Fibroblast of villous mesenchyme (primary cell): ENCODE measurements around the gene FFAR2. TPM values are rescaled to one million over a fixed set of nuclear protein-coding genes. Genes with fewer than 3 reads are reported as not detected.

ENCODE experiments used
- DNase-seq: peaks from one replicate; pipeline ENCODE4 v3.0.0-alpha.2; 2010; ENCODE audit warnings: low read depth
- H3K4me3 ChIP-seq: 2 replicates; pipeline ENCODE4 v1.5.1; 2011; ENCODE audit warnings: low read depth, mild to moderate bottlenecking, low read length
- total RNA-seq: library from RNA; depleted of rRNA; stranded (reverse); fragments of >200 nt; gene quantifications from 2 replicates; pipeline ENCODE4 v1.2.3, GENCODE V29; 2012
- TF ChIP-seq, protein P1 (sequence below): IDR thresholded peaks from 2 replicates; pipeline ENCODE4 v1.5.1; 2012; ENCODE audit warnings: low read depth, mild to moderate bottlenecking, low read length; ENCODE audit not compliant: insufficient read depth

The FFAR2 gene
- total RNA-seq, 1 donor, result not detected

DNA sequence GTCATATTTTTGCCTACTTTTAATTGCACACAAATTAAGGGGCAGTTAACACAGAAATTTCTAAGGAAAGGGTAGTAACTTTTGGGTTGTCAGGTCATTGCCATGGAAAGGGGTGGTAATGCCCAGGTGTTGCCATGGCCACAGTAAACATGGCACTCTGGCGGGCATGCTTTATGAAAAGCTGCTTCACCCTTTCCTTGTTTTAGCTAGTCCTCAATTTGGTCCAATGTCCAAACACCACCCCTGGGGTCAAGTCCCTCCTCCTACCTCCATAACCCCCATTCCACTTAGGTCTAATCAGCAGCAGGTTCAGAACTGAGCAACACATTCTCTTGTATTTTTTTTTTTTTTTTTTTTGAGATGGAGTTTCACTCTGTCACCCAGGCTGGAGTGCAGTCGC lies 6.6 kb downstream of the FFAR2 start:
- no peak for DNase-seq
- no peak overlapping the region for H3K4me3 ChIP-seq
- TF ChIP-seq, protein P1, sequence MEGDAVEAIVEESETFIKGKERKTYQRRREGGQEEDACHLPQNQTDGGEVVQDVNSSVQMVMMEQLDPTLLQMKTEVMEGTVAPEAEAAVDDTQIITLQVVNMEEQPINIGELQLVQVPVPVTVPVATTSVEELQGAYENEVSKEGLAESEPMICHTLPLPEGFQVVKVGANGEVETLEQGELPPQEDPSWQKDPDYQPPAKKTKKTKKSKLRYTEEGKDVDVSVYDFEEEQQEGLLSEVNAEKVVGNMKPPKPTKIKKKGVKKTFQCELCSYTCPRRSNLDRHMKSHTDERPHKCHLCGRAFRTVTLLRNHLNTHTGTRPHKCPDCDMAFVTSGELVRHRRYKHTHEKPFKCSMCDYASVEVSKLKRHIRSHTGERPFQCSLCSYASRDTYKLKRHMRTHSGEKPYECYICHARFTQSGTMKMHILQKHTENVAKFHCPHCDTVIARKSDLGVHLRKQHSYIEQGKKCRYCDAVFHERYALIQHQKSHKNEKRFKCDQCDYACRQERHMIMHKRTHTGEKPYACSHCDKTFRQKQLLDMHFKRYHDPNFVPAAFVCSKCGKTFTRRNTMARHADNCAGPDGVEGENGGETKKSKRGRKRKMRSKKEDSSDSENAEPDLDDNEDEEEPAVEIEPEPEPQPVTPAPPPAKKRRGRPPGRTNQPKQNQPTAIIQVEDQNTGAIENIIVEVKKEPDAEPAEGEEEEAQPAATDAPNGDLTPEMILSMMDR, result no peak

DNA sequence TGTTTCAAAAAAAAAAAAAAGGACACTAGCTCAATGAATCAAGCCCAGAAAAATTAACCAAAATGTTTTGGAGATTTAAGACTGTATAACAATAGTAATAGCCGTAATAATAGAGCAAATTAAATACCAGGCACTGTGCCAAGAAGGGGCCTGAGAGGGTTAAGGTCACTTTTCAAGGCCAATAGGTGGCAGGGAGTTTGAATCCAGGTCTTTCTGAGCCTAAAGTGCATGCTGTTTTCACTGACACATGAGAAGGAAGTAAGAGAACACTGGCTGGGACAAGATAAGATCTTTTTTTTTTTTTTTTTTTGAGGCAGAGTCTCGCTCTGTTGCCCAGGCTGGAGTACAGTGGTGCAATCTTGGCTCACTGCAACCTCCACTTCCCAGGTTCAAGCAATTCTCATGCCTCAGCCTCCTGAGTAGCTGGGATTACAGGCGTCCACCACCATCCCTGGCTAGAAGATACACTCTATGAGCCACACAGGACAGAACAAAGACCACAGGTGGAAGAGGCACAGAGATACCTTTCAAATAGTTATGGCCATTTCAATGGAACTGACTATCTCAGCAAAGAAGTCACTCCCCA lies 7.7 kb downstream of the FFAR2 start:
- TF ChIP-seq, protein P1, result no peak
- H3K4me3 ChIP-seq, result no peak overlapping the region
- no peak for DNase-seq

DNA sequence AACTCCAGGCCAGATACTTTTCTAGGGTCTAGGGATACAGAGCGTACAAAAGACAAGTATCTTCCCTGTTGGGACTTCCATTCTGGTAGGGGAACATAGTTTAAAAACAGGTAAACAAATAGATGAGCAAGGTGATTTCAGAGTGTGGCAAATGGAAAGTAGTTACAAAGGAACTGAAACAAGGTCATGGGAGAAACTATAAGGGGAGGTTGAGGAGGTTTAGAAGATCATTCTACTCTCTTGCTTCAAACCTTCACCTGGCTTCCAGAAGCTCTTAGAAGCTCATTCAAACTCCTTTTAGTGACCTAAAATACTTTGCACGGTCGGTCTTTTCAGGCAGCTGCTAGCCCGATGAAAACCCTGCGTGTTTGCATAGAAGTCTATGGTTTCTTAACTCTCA lies 9.1 kb downstream of the FFAR2 start:
- TF ChIP-seq, protein P1, result no peak
- no peak overlapping the region for H3K4me3 ChIP-seq
- DNase-seq, result no peak

DNA sequence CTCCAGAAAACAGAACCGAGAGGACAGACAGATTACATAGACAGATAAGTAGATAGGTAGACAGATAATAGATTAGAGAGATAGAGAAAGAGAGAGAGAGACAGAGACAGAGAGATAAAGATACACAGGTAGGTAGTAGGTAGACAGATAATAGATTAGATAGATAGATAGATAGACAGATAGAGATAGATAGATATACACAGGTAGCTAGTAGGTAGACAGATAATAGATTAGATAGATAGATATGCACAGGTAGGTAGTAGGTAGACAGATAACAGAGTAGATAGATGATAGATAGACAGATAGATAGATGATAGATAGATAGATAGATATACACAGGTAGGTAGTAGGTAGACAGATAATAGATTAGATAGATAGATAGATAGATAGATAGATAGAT lies 10.1 kb downstream of the FFAR2 start:
- no peak for DNase-seq
- H3K4me3 ChIP-seq, result no peak overlapping the region
- TF ChIP-seq, protein P1, result no peak

DNA sequence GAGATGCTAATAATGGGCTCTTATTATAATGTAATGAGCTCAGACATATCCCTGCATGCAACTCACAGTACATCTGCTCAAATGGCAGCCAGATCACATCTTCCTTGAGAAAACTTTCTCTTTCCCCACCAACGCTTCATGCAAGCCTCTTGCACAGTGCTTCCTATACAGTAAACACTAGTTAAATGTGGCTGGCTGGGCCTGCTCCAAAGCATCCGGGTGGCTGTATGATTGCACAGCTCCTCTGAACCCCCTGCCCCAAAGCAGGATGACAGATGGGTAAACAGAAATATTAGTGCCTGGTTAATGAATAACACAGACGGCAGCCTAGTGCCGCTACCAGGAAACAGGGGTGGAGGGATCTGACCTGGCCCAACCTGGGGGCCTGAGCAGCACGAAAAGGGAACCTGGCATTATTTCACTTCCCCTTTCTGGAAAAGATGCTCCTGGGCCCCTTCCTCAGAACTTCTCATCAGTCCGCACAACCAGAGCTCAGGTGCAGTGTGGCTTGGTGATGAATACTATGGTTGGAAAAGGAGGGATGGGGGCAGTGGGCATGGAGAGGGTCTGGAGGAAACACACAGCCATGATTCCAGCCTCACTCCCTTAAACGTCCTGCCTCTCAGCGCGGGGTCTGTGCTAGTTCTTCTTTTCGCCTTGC lies 10.8 kb downstream of the FFAR2 start:
- DNase-seq, result no peak
- H3K4me3 ChIP-seq, result no peak overlapping the region

DNA sequence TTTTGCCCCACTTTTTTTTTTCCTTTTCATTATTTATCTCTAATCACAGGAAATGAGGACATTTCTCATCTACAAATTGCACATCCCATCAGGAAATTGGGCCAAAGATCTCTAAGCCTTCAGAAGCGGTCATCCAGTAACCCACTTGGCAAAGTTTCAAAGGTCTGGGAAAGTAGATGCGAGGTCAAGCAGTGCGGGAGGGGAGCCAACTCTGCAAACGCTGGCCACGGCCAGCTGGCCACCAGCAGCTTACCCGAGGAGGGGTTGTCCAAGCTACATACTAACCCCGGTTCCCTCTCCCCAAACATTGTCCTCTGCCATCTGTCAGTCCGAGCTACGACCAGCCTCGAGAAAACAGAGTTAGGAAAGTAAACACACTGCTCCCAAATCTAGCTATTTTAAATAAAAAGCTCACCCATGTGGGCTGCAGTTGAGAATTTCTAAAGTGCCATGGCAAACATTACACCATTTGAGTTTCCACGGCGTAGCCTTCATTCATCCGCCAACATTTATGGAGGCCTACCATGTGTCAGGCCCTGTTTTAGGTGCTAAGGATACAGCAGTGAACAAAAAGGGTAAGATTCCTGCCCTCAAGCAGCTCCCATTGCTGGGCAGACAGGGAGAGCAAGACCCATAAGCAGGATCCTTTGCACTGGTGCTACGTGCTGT lies 11.5 kb downstream of the FFAR2 start:
- DNase-seq, result peak; percentile 16
- no peak overlapping the region for H3K4me3 ChIP-seq
- TF ChIP-seq, protein P1, result no peak

More for the DNA sequence above, 10.8 kb downstream of the FFAR2 start:
- TF ChIP-seq, protein P1, result no peak
